Sigmoid colon (tissue), 7 donors: Measurements from ENCODE around the gene HEATR5B. TPM values are rescaled to one million over a fixed set of nuclear protein-coding genes. Genes with fewer than 3 reads are reported as not detected.
A peak's percentile ranks its signal among the peaks of the same experiment; 100 is the strongest.

Experiments
- DNase-seq: peaks from one replicate; pipeline ENCODE4 v3.0.0-alpha.2; 2019
- H3K27ac ChIP-seq, 4 donors: fragments of 200-600 bp; sonication (generic); one replicate each; pipeline ENCODE4 v1.5.1; 2016 to 2019; ENCODE audit warnings: mild to moderate bottlenecking in 1 of 4
- H3K27me3 ChIP-seq, 3 donors: fragments of 200-600 bp; sonication (generic); one replicate each; pipeline ENCODE4 v1.5.1; 2019; ENCODE audit warnings: mild to moderate bottlenecking in 1 of 3
- H3K36me3 ChIP-seq, 4 donors: fragments of 200-600 bp; sonication (generic); one replicate each; pipeline ENCODE4 v1.5.1; 2016 to 2019
- H3K4me1 ChIP-seq, 4 donors: fragments of 200-600 bp; sonication (generic); one replicate each; pipeline ENCODE4 v1.5.1; 2017 to 2019
- H3K4me3 ChIP-seq, 4 donors: fragments of 200-600 bp; sonication (generic); one replicate each; pipeline ENCODE4 v1.5.1; 2017 to 2019; ENCODE audit warnings: mild to moderate bottlenecking in 2 of 4, moderate library complexity in 1 of 4
- H3K9me3 ChIP-seq, 4 donors: fragments of 200-600 bp in 3 of 4; sonication (generic) in 3 of 4; one replicate each; pipeline versions ENCODE4 v1.5.1 to v1.6.1; 2013 to 2019
- EP300 ChIP-seq, 4 donors: sonication (generic); formaldehyde crosslinking; IDR thresholded peaks; one replicate each; pipeline ENCODE4 v1.6.1; 2017; ENCODE audit warnings: antibody characterized with exemption in 4 of 4
- POLR2A ChIP-seq, 2 donors: fragments of 450-650 bp; IDR thresholded peaks; one replicate each; pipeline ENCODE4 v1.6.1; 2016; ENCODE audit warnings: antibody characterized with exemption in 2 of 2, mild to moderate bottlenecking in 2 of 2, moderate library complexity in 2 of 2
- POLR2AphosphoS5 ChIP-seq, 4 donors: sonication (generic); formaldehyde crosslinking; IDR thresholded peaks; one replicate each; pipeline ENCODE4 v1.6.1; 2017; ENCODE audit warnings: antibody characterized with exemption in 4 of 4
- WGBS, 2 donors: extraction: QIAGEN DNeasy Blood & Tissue Kit; methylation state at CpG; one replicate each; pipeline ENCODE4 v1.1.7; 2013; 5-methylcytosine and 5-hydroxymethylcytosine counted together
- intact Hi-C: fragments of 100-400 bp; cut with DNase I; formaldehyde crosslinking; loops from one replicate; pipeline ENCODE4 v1.15.1; 2023
- polyA plus RNA-seq, 3 donors: library from polyadenylated mRNA; stranded (reverse); fragments of 200-250 nt; gene quantifications; one replicate each; pipeline ENCODE4 v1.2.3, GENCODE V29; 2013
- total RNA-seq, 4 donors: library from RNA; depleted of rRNA; stranded (reverse); fragments of >200 nt; gene quantifications; one replicate each; pipeline ENCODE4 v1.1.0, GENCODE V29; 2016
- TF ChIP-seq, protein P1 (sequence below), 4 experiments: fragments of 450-650 bp in 3 of 4; fragments of 200-600 bp in 1 of 4; IDR thresholded peaks; one replicate each; pipeline ENCODE4 v1.5.1; 2016 to 2019; ENCODE audit warnings: antibody characterized with exemption in 4 of 4, mild to moderate bottlenecking in 3 of 4, moderate library complexity in 2 of 4
- donor health status: healthy with polysubstance abuse.
- donor health status: Bipolar disorder and iron deficiency.
- donor health status: healthy.

HEATR5B gene
- total and polyA plus RNA-seq, 7 donors, result 3.0 to 24.7 (median 16.6) TPM

DNA sequence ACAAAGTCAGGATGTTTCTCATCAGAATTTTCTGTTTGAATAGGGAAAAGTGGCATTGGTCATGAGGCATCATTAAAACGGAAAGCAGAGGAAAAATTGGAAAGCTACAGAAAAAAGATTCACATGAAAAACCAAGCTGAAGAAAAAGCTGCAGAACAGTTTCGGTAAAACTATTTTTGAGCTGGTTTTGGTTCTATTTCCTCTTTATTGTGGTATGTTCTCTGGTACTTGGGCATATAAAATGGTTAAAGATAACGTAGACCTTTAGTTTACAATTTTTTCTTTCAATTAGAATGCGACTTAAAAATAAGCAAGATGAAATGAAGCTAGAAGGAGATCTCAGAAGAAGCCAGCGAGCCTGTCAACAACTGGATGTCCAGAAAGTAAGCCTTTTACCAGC, 7.7 kb upstream of the HEATR5B start:
- TF ChIP-seq POLR2AphosphoS5 (IDR thresholded peaks at IDR 0.05), result no peak
- 65 to 85% methylated on average over 5 of the region's 5 CpGs for WGBS, 2 donors

DNA sequence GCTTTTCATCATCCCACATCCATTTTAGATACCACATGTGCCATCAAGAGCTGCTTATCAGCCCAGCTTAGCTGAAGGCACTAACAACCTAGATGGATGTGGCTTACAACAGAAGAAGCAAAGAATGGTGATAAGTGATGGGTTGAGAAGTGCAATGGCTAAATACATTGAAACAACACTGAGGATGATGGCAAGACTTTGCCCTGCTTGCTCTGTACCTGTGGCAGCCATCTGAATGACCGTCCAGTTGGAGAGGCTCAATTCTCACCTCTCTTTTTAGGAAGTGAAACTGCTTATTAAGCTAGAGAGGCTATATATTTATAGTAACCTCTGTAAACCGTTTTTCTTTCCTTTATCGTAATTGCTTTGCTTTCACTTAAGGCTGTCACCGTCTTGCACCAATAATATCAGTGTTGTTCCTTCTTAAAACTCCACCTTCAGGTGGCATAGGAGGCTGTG, 5.9 kb upstream of the HEATR5B start:
- H3K4me3 ChIP-seq, result no peak overlapping the region
- H3K9me3 ChIP-seq, result no peaks in the 10 kb centered on the region
- peaks cover 9 to 72% (median 25%) of the 10 kb centered on the region in 4 donors for H3K36me3 ChIP-seq
- H3K27ac ChIP-seq, result no peak overlapping the region
- intact Hi-C loops, result no loop called here
- H3K4me1 ChIP-seq, result peaks cover 0 to 10% (median 4%) of the 10 kb centered on the region in 4 donors
- DNase-seq, result no peak
- WGBS, 2 donors, result 61 to 89% methylated on average over 4 of the region's 4 CpGs
- H3K27me3 ChIP-seq, result no peaks in the 10 kb centered on the region
- TF ChIP-seq POLR2AphosphoS5 (IDR thresholded peaks at IDR 0.05) (no peak), POLR2A (IDR thresholded peaks at IDR 0.05) (no peak), EP300 (IDR thresholded peaks at IDR 0.05) (no peak)
- TF ChIP-seq, protein P1, sequence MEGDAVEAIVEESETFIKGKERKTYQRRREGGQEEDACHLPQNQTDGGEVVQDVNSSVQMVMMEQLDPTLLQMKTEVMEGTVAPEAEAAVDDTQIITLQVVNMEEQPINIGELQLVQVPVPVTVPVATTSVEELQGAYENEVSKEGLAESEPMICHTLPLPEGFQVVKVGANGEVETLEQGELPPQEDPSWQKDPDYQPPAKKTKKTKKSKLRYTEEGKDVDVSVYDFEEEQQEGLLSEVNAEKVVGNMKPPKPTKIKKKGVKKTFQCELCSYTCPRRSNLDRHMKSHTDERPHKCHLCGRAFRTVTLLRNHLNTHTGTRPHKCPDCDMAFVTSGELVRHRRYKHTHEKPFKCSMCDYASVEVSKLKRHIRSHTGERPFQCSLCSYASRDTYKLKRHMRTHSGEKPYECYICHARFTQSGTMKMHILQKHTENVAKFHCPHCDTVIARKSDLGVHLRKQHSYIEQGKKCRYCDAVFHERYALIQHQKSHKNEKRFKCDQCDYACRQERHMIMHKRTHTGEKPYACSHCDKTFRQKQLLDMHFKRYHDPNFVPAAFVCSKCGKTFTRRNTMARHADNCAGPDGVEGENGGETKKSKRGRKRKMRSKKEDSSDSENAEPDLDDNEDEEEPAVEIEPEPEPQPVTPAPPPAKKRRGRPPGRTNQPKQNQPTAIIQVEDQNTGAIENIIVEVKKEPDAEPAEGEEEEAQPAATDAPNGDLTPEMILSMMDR (IDR thresholded peaks at IDR 0.05), result no peak

More for the DNA sequence above, 7.7 kb upstream of the HEATR5B start:
- Histone ChIP-seq H3K36me3 (peaks cover 13 to 90% (median 27%) of the 10 kb centered on the region in 4 donors), H3K27me3 (no peaks in the 10 kb centered on the region), H3K4me1 (no peaks in the 10 kb centered on the region), H3K9me3 (no peaks in the 10 kb centered on the region), H3K27ac (no peak overlapping the region), H3K4me3 (no peak overlapping the region)
- intact Hi-C loops, result no loop called here
- no peak for DNase-seq

DNA sequence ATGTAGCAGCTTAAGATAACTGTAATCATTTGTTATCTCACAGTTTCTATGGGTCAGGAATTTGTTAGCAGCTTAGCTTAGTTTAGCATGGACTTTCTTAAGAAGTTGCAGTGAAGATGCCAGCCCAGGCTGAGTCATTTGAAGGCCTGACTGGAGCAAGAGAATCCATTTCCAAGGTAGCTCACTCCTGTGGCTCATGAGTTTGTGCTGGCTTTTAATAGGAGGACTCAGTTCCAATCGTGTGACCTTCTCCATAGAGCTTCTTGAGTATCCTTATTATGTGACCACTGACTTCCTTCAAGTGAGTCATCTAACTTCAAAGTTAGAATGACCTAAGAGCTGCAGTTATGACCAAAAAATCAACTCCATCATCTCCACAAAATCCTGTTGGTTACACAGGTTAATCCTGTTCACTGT, 1.6 kb upstream of the HEATR5B start:
- DNase-seq, result no peak
- peaks cover 0 to 25% (median 20%) of the 10 kb centered on the region in 4 donors for H3K4me1 ChIP-seq
- H3K27ac ChIP-seq, result no peak overlapping the region
- no peaks in the 10 kb centered on the region for H3K9me3 ChIP-seq
- TF ChIP-seq POLR2AphosphoS5 (IDR thresholded peaks at IDR 0.05), result no peak
- TF ChIP-seq, protein P1 (IDR thresholded peaks at IDR 0.05), result no peak
- TF ChIP-seq POLR2A (IDR thresholded peaks at IDR 0.05), result no peak
- no peak for TF ChIP-seq EP300 (IDR thresholded peaks at IDR 0.05)
- intact Hi-C loops, result loop anchor here (10.0 kb wide), 1 partner anchor 149 kb away; the partner anchor contains the start of genes CEBPZ and NDUFAF7
- H3K36me3 ChIP-seq, result peaks cover 4 to 36% (median 10%) of the 10 kb centered on the region in 4 donors
- H3K4me3 ChIP-seq, result no peak overlapping the region
- WGBS, 2 donors, result 79 to 80% methylated on average over 1 of the region's 1 CpG
- no peaks in the 10 kb centered on the region for H3K27me3 ChIP-seq

DNA sequence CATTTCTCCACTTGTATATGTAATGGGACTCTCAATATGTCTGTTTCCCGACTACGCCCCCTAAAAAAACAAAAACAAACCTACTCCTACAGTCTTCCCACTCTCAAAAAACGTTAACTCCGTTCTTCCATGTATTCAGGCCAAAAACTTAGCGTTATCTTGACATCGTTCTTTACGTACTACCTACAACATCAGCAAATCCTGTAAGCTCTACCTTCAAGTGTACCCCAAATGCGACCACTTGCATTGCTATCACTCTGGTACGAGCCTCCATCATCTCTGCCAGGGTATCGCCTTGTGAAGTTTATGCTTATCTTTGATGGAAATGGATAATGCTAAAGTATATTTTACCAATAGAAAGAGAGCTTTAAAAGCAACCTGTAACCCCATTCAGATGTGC, 625 bp upstream of the HEATR5B start:
- WGBS, 2 donors, result 1 to 3% methylated on average over 10 of the region's 10 CpGs
- peaks cover 0 to 25% (median 20%) of the 10 kb centered on the region in 4 donors for H3K4me1 ChIP-seq
- intact Hi-C loops, result loop anchor here (10.0 kb wide), 1 partner anchor 150 kb away; the partner anchor contains the start of genes CEBPZ and NDUFAF7
- DNase-seq, result no peak
- no peaks in the 10 kb centered on the region for H3K9me3 ChIP-seq
- TF ChIP-seq POLR2A (IDR thresholded peaks at IDR 0.05) (no peak), POLR2AphosphoS5 (IDR thresholded peaks at IDR 0.05) (no peak), EP300 (IDR thresholded peaks at IDR 0.05) (no peak)
- TF ChIP-seq, protein P1 (IDR thresholded peaks at IDR 0.05), result no peak
- peak overlapping the region; percentile 68 to 92 (median 84) for H3K4me3 ChIP-seq
- peak overlapping the region; percentile 80 to 83 (median 82) for H3K27ac ChIP-seq
- no peaks in the 10 kb centered on the region for H3K27me3 ChIP-seq
- H3K36me3 ChIP-seq, result peaks cover 2 to 29% (median 8%) of the 10 kb centered on the region in 4 donors

DNA sequence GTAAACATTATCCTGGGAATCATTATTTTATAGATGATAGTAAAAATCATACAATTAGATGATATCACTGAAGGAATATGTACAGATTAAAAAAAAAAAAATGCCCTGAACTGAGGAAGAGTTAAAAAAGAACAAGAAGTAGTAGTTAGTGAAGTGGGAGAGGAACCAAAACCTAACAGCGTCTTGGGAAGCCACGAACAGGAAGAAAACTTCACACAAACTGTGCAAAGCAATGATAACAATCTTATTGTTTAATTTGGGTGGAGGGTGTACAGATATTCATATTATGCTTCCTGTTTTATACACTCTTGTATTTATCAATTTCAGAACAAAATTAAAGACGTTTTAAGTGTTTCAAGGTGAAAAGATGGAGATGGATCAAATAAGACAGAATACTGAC, 3.5 kb downstream of the HEATR5B start:
- TF ChIP-seq POLR2AphosphoS5 (IDR thresholded peaks at IDR 0.05) (no peak), POLR2A (IDR thresholded peaks at IDR 0.05) (no peak), EP300 (IDR thresholded peaks at IDR 0.05) (no peak)
- TF ChIP-seq, protein P1 (IDR thresholded peaks at IDR 0.05), result no peak
- no peaks in the 10 kb centered on the region for H3K9me3 ChIP-seq
- peaks cover 0 to 44% (median 5%) of the 10 kb centered on the region in 4 donors for H3K36me3 ChIP-seq
- H3K4me1 ChIP-seq, result peaks cover 0 to 24% (median 19%) of the 10 kb centered on the region in 4 donors
- no peak overlapping the region for H3K4me3 ChIP-seq
- intact Hi-C loops, result loop anchor here (10.0 kb wide), 1 partner anchor 154 kb away; the partner anchor contains the start of genes CEBPZ and NDUFAF7
- 32% methylated on average over 3 of the region's 3 CpGs for WGBS, 2 donors
- no peak for DNase-seq
- H3K27ac ChIP-seq, result no peak overlapping the region
- no peaks in the 10 kb centered on the region for H3K27me3 ChIP-seq
